Spleen (tissue), 7 donors: ENCODE data around the gene ZNF367.

ENCODE experiments used
- POLR2A ChIP-seq, 3 donors: fragments of 450-650 bp; IDR thresholded peaks; one replicate each; pipeline ENCODE4 v1.5.1; 2017; ENCODE audit warnings: antibody characterized with exemption in 3 of 3, mild to moderate bottlenecking in 1 of 3
- POLR2AphosphoS5 ChIP-seq, 3 donors: sonication (generic); formaldehyde crosslinking; IDR thresholded peaks; one replicate each; pipeline ENCODE4 v1.5.1; 2017; ENCODE audit warnings: antibody characterized with exemption in 3 of 3
- TF ChIP-seq, protein P1 (sequence below), 11 experiments: fragments of 200-600 bp in 7 of 11; fragments of 450-650 bp in 4 of 11; sonication (generic) in 4 of 11; IDR thresholded peaks in 8 of 11; conservative IDR thresholded peaks in 3 of 11; 1 replicate in 7 of 11; 2 replicates in 4 of 11; pipeline versions ENCODE4 v1.4.0 to v1.8.0; 2016 to 2021; ENCODE audit warnings: antibody characterized with exemption in 11 of 11, inconsistent platforms in 4 of 11, mild to moderate bottlenecking in 1 of 11
- donor health status: DM: no; HTN: no; CAD: no; lungs with moderate emphysema.
- donor health status: DM: no; HTN: no; CAD: no.
- donor health status: DM: no; HTN: no; CAD: no.

DNA sequence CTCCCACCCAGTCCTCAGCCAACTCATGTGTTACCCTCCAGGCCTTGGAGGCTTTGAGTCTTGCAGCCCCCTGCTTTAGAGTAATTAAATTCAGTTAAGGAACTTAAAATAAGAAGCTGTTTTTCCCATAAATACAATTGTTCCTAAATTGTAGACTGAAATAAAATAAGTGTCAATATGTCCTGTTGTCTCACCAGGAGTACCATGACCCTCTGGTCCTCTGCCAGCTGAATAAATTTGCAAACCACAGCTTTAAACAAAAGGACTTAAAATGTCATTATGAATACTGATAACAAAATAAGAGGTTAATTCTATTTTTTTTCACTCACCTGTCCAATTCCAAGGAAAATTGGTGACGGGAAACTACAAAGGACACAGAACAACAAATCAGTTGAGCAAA, 50.2 kb downstream of the ZNF367 start:
- TF ChIP-seq, protein P1, sequence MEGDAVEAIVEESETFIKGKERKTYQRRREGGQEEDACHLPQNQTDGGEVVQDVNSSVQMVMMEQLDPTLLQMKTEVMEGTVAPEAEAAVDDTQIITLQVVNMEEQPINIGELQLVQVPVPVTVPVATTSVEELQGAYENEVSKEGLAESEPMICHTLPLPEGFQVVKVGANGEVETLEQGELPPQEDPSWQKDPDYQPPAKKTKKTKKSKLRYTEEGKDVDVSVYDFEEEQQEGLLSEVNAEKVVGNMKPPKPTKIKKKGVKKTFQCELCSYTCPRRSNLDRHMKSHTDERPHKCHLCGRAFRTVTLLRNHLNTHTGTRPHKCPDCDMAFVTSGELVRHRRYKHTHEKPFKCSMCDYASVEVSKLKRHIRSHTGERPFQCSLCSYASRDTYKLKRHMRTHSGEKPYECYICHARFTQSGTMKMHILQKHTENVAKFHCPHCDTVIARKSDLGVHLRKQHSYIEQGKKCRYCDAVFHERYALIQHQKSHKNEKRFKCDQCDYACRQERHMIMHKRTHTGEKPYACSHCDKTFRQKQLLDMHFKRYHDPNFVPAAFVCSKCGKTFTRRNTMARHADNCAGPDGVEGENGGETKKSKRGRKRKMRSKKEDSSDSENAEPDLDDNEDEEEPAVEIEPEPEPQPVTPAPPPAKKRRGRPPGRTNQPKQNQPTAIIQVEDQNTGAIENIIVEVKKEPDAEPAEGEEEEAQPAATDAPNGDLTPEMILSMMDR (IDR thresholded peaks at IDR 0.05 in 8 of 11, conservative IDR thresholded peaks at IDR 0.05 in 3 of 11): no peak
- TF ChIP-seq POLR2AphosphoS5 (IDR thresholded peaks at IDR 0.05) (no peak), POLR2A (IDR thresholded peaks at IDR 0.05) (no peak)
